ENCODE results near the gene KRTAP5-6.

The KRTAP5-6 gene

GRCh38 chr11:1746511-1746931 is 49.5 kb downstream of the KRTAP5-6 start:
- Histone ChIP-seq H3K9me3 (no peaks in the 10 kb centered on the region), H3K36me3 (peaks cover 46% of the 10 kb centered on the region), H3K4me1 (ENCODE audit: control insufficient read depth in 1 of 2, insufficient read depth in 1 of 2, low read depth in 1 of 2, low read length in 1 of 2) (peaks cover 27 to 61% of the 10 kb centered on the region in 2 experiments), H3K4me3 (ENCODE audit: low read depth in 1 of 2, low read length in 1 of 2) (peak overlapping the region; percentile 25 to 73), H3K27ac (peak overlapping the region; percentile 78), H3K27me3 (peaks cover 41% of the 10 kb centered on the region)
- no peak for TF ChIP-seq CTCF (IDR thresholded peaks at IDR 0.05)

- H3K36me3 ChIP-seq = peaks cover 52% of the 10 kb centered on the region
- H3K4me3 ChIP-seq (ENCODE audit: low read depth in 1 of 2, low read length in 1 of 2) = peak overlapping the region; percentile 25 to 73
- TF ChIP-seq CTCF (IDR thresholded peaks at IDR 0.05) = no peak
- peak overlapping the region; percentile 78 for H3K27ac ChIP-seq
- peaks cover 27 to 67% of the 10 kb centered on the region in 2 experiments for H3K4me1 ChIP-seq (ENCODE audit: control insufficient read depth in 1 of 2, insufficient read depth in 1 of 2, low read depth in 1 of 2, low read length in 1 of 2)
- peaks cover 34% of the 10 kb centered on the region for H3K27me3 ChIP-seq
- no peaks in the 10 kb centered on the region for H3K9me3 ChIP-seq
Observed at GRCh38 chr11:1746956-1747752, 50.2 kb downstream of the KRTAP5-6 start.

Measured in neutrophil (primary cell).